GM23338 (cell line): Measurements from ENCODE around the gene JKAMP. TPM values are rescaled to one million over a fixed set of nuclear protein-coding genes. Genes with fewer than 3 reads are reported as not detected.
A peak's percentile ranks its signal among the peaks of the same experiment; 100 is the strongest.

ENCODE experiments used
- ATAC-seq: fragments of 200-7000 bp; cut with Tn5 transposase; 3 replicates; pipeline ENCODE4 v1.9.1; 2020
- DNase-seq: peaks from one replicate; pipeline ENCODE4 v3.0.0-alpha.2; 2015; ENCODE audit warnings: low spot score
- H2AFZ ChIP-seq: fragments of 200-600 bp; sonication (generic); 2 replicates; pipeline ENCODE4 v1.8.0; 2016; ENCODE audit warnings: antibody characterized with exemption, mild to moderate bottlenecking, moderate library complexity
- H3F3A ChIP-seq: fragments of 200-600 bp; sonication (generic); replicated peaks from 2 replicates; pipeline ENCODE4 v1.8.0; 2017; ENCODE audit warnings: antibody characterized with exemption, mixed run types, low read depth
- H3K27ac ChIP-seq: fragments of 200-600 bp; sonication (generic); 2 replicates; pipeline ENCODE4 v1.6.1; 2016; ENCODE audit warnings: low read depth
- H3K27me3 ChIP-seq: fragments of 200-600 bp; sonication (generic); 2 replicates; pipeline ENCODE4 v1.8.0; 2016; ENCODE audit warnings: mild to moderate bottlenecking, mixed run types, moderate library complexity; ENCODE audit not compliant: insufficient read depth
- H3K36me3 ChIP-seq: fragments of 200-600 bp; sonication (generic); 2 replicates; pipeline ENCODE4 v1.8.0; 2016; ENCODE audit warnings: mild to moderate bottlenecking; ENCODE audit not compliant: insufficient read depth
- H3K4me1 ChIP-seq: fragments of 200-600 bp; sonication (generic); 2 replicates; pipeline ENCODE4 v1.8.0; 2016; ENCODE audit warnings: mild to moderate bottlenecking, moderate library complexity; ENCODE audit not compliant: insufficient read depth
- H3K4me2 ChIP-seq: fragments of 200-600 bp; sonication (generic); 2 replicates; pipeline ENCODE4 v1.7.1; 2017; ENCODE audit warnings: mixed run types
- H3K4me3 ChIP-seq: fragments of 200-600 bp; sonication (generic); 2 replicates; pipeline ENCODE4 v1.6.1; 2016; ENCODE audit warnings: mixed run types
- H3K79me2 ChIP-seq: fragments of 200-600 bp; sonication (generic); replicated peaks from 2 replicates; pipeline ENCODE4 v1.8.0; 2017; ENCODE audit warnings: mild to moderate bottlenecking; ENCODE audit not compliant: insufficient read depth
- H3K9me2 ChIP-seq: fragments of 200-600 bp; sonication (generic); 2 replicates; pipeline ENCODE4 v1.8.0; 2017; ENCODE audit not compliant: insufficient read depth
- H4K20me1 ChIP-seq: fragments of 200-600 bp; sonication (generic); replicated peaks from 2 replicates; pipeline ENCODE4 v1.8.0; 2017; ENCODE audit warnings: mild to moderate bottlenecking; ENCODE audit not compliant: insufficient read depth
- H3K27ac Mint-ChIP-seq: 2 replicates; pipeline ENCODE4 v1.8.0; 2020; ENCODE audit warnings: inconsistent platforms, mild to moderate bottlenecking, moderate library complexity, mixed read lengths
- H3K27me3 Mint-ChIP-seq: 3 replicates; pipeline ENCODE4 v1.8.0; 2022; ENCODE audit warnings: low read depth, mild to moderate bottlenecking, moderate library complexity, mixed read lengths, inconsistent platforms; ENCODE audit not compliant: insufficient read depth, poor library complexity
- H3K36me3 Mint-ChIP-seq: 3 replicates; pipeline ENCODE4 v1.8.0; 2021; ENCODE audit warnings: low read depth, mild to moderate bottlenecking, inconsistent platforms, moderate library complexity, mixed read lengths
- H3K4me1 Mint-ChIP-seq: 3 replicates; pipeline ENCODE4 v1.8.0; 2020; ENCODE audit warnings: mild to moderate bottlenecking, inconsistent platforms, mixed read lengths
- H3K4me3 Mint-ChIP-seq: 3 replicates; pipeline ENCODE4 v1.8.0; 2021; ENCODE audit warnings: moderate library complexity, mild to moderate bottlenecking, inconsistent platforms, mixed read lengths
- H3K9me3 Mint-ChIP-seq: 3 replicates; pipeline ENCODE4 v1.8.0; 2020; ENCODE audit warnings: moderate library complexity, mild to moderate bottlenecking, inconsistent platforms, mixed read lengths
- ETS1 ChIP-seq: IDR thresholded peaks from 2 replicates; pipeline ENCODE4 v1.6.1; 2016; ENCODE audit warnings: antibody characterized with exemption
- EZH2 ChIP-seq: fragments of 200-600 bp; sonication (generic); IDR thresholded peaks from one replicate; pipeline ENCODE4 v1.8.0; 2017; ENCODE audit warnings: antibody characterized with exemption, mild to moderate bottlenecking, low read depth; ENCODE audit not compliant: unreplicated experiment
- POLR2AphosphoS5 ChIP-seq: IDR thresholded peaks from 2 replicates; pipeline ENCODE4 v1.6.1; 2016; ENCODE audit warnings: antibody characterized with exemption, low read depth
- REST ChIP-seq: IDR thresholded peaks from one replicate; pipeline ENCODE4 v1.6.1; 2018; ENCODE audit warnings: antibody characterized with exemption; ENCODE audit not compliant: unreplicated experiment
- STAT1 ChIP-seq: IDR thresholded peaks from one replicate; pipeline ENCODE4 v1.6.1; 2016; ENCODE audit warnings: antibody characterized with exemption; ENCODE audit not compliant: unreplicated experiment
- ZNF331 ChIP-seq: fragments of 250-450 bp; sonication (Bioruptor Pico); IDR thresholded peaks from 2 replicates; pipeline ENCODE4 v1.5.0; 2020; ENCODE audit warnings: low read depth, mild to moderate bottlenecking, moderate library complexity
- ZNF462 ChIP-seq: fragments of 250-450 bp; sonication (Bioruptor Pico); IDR thresholded peaks from 2 replicates; pipeline ENCODE4 v1.5.0; 2020; ENCODE audit warnings: mild to moderate bottlenecking, moderate library complexity
- polyA plus RNA-seq: library from polyadenylated mRNA; unstranded; fragments of >200 nt; fragmentation: Nextera tagmentation; extraction: Ambion mirVana; gene quantifications from 2 replicates; pipeline ENCODE4 v1.2.1, GENCODE V29; 2016
- total RNA-seq: library from RNA; depleted of rRNA; stranded (reverse); fragments of >200 nt; shearing (Covaris generic); gene quantifications from 2 replicates; pipeline ENCODE4 v1.2.3, GENCODE V29; 2014

JKAMP gene
- total and polyA plus RNA-seq, 2 experiments from 2014 or later = 31.6 to 66.8 TPM

- TF ChIP-seq REST (no peak), POLR2AphosphoS5 (no peak), ZNF331 (CRISPR knock-in tag) (no peak), EZH2 (no peak), STAT1 (no peak)
Measured at GRCh38 chr14:59481871-59482540, 2.3 kb upstream of the JKAMP start (continued).

GRCh38 chr14:59482541-59483331, 1.6 kb upstream of the JKAMP start:
- Histone ChIP-seq H3K4me1 (peaks cover 9% of the 10 kb centered on the region), H4K20me1 (peaks cover 12% of the 10 kb centered on the region), H3K9me2 (no peaks in the 10 kb centered on the region), H3K4me3 (peak overlapping the region; percentile 80), H3K27ac (no peak overlapping the region), H3K4me2 (peak overlapping the region; percentile 75), H3K36me3 (0 out of 2 replicates have a peak, but pooled peaks cover 4% of the 10 kb centered on the region), H3K27me3 (no peaks in the 10 kb centered on the region; the same call in 1 of the 2 replicates), H2AFZ (peak overlapping the region; percentile 91; the same call in 1 of the 2 replicates), H3K79me2 (peaks cover 51% of the 10 kb centered on the region), H3F3A (no peaks in the 10 kb centered on the region)
- H3K36me3 Mint-ChIP-seq = peaks cover 12% of the 10 kb centered on the region
- H3K27ac Mint-ChIP-seq = peak overlapping the region; percentile 70; the same call in 1 of the 2 replicates
- DNase-seq (no peak), ATAC-seq (no peak)
- peaks cover 2% of the 10 kb centered on the region for H3K27me3 Mint-ChIP-seq
- peak overlapping the region; percentile 98 for H3K4me3 Mint-ChIP-seq
- H3K4me1 Mint-ChIP-seq = peaks cover 21% of the 10 kb centered on the region
- H3K9me3 Mint-ChIP-seq = no peaks in the 10 kb centered on the region
- no peak for TF ChIP-seq POLR2AphosphoS5
- TF ChIP-seq ETS1 = no peak
- no peak for TF ChIP-seq ZNF331 (CRISPR knock-in tag)
- no peak for TF ChIP-seq STAT1
- TF ChIP-seq ZNF462 = no peak
- no peak for TF ChIP-seq REST
